Measurements from ENCODE around the gene ACTN1.
"Not testable (repeated sequence)": the region's sequence is repeated elsewhere in the genome, so short reads cannot be mapped to it uniquely, and the experiment has no call there.

Gene ACTN1

DNA sequence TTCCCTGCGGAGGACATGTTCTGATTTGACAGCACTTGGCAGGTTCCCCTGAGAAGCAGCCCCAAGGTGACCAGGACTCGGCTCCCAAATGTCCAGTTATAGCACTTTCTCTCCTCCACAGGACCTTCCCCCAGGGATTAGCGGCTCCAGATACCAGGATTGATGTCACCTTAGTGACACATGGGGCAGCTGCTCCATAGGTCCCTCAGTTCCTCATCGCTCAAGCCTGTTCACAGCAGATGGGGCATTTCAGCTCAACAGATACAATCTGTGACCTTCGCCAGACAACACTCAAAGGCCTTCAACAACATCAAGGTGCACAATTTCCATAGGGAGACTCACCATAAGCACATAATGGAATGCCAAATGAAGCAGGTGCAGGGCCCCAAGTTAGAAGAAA is 118.3 kb downstream of the ACTN1 start:
- H3K27ac ChIP-seq = no peak overlapping the region
- TF ChIP-seq ZFX (IDR thresholded peaks at IDR 0.05) (no peak), CTCF (conservative IDR thresholded peaks at IDR 0.05) (no peak)

GRCh38 chr14:68857516-68858070 is 121.5 kb downstream of the ACTN1 start:
- no peak overlapping the region for H3K27ac ChIP-seq
- TF ChIP-seq CTCF (conservative IDR thresholded peaks at IDR 0.05) = no peak
- no peak for TF ChIP-seq ZFX (IDR thresholded peaks at IDR 0.05)

DNA sequence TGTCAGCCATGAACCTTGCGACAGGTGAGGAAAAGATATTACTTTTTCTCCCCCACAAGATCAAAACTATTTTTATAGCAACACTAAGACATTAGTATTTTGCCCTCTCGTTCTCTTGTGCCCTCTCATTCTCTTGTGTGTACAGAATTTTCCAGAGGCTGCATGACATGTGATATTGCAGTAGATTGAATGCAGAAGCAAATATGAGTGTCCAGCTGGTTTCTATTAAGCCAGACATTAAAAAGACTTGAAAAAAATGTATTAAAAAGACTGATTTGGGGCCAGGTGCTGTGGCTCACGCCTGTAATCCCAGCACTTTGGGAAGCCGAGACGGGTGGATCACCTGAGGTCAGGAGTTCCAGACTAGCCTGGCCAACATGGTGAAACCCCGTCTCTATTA is 122.5 kb downstream of the ACTN1 start:
- TF ChIP-seq ZFX (IDR thresholded peaks at IDR 0.05) (no peak), CTCF (conservative IDR thresholded peaks at IDR 0.05) (no peak)
- no peak overlapping the region for H3K27ac ChIP-seq

DNA sequence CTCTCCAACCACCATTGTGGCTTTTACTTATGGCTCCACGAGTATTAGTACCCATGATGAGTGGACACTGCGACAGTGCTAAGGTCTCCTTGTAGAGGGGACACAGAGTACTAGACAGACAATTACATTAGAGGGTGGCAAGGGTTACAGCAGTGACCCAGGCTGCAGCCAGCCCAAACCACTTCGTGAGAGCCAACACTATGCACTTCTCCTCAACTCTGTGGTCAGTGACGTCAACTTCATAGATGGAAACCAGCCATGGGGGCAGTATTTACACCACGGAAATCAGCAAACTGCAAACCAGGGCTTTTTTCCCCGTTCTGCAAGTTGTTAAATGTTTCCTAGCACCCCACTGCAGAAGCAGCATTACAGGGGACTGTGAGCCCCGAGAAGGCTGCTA is 124.7 kb downstream of the ACTN1 start:
- TF ChIP-seq CTCF (conservative IDR thresholded peaks at IDR 0.05) (no peak), ZFX (IDR thresholded peaks at IDR 0.05) (no peak)
- peak overlapping the region; percentile 51 for H3K27ac ChIP-seq

DNA sequence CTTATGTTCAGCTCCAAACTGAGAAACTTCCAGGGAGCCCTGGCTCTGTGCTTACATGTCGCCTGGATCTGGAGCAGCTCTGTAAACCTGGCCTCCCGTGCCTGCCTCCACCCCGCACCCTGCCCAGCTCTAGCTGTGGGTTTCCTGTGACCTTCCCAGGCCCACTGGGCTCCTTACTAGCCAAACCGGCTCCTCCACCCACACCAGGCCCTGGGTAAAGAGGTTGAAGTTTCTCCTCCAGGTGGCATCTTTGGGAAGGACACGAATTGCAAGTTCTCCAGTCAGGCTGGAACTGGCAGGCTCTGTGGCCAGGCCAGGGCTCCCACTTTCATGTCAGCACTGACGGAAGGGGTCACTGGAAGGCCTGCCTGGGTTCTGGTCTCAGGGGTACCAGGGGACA is 125.4 kb downstream of the ACTN1 start:
- peak overlapping the region; percentile 51 for H3K27ac ChIP-seq
- peak; percentile 35; the same call in 1 of the 2 replicates for TF ChIP-seq ZFX (IDR thresholded peaks at IDR 0.05)
- peak; percentile 51 for TF ChIP-seq CTCF (conservative IDR thresholded peaks at IDR 0.05)

DNA sequence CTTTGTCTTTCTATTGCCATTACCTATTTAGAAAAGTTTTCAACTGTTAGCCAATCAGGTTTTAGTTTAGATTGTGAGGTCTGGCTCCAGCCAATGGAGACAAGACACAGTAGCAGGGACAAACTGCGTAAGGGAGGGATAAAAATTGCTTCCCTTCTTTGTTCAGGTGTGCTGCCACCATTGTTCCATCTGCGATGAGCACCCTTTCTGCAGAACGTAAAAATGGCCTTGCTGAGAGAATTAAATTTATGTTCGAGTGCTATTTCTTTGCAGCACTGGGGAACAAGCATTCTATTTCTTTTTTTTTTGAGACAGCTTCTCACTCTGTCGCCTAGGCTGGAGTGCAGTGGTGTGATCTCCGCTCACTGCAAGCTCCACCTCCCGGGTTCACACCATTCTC is 126.6 kb downstream of the ACTN1 start:
- not testable (repeated sequence) for H3K27ac ChIP-seq

GRCh38 chr14:68851078-68851477 is 128.0 kb downstream of the ACTN1 start:
- no peak overlapping the region for H3K27ac ChIP-seq
- TF ChIP-seq CTCF (conservative IDR thresholded peaks at IDR 0.05) (no peak), ZFX (IDR thresholded peaks at IDR 0.05) (no peak)

GRCh38 chr14:68849416-68849815 is 129.7 kb downstream of the ACTN1 start:
- TF ChIP-seq ZFX (IDR thresholded peaks at IDR 0.05) (no peak), CTCF (conservative IDR thresholded peaks at IDR 0.05) (no peak)
- no peak overlapping the region for H3K27ac ChIP-seq
